ENCODE measurements around the gene SNRPF. TPM values are rescaled to one million over a fixed set of nuclear protein-coding genes. Genes with fewer than 3 reads are reported as not detected.
"Not testable (repeated sequence)": the region's sequence is repeated elsewhere in the genome, so short reads cannot be mapped to it uniquely, and the experiment has no call there.

Gene SNRPF
- total RNA-seq, 1 experiment from 2014 or later, result 46.9 TPM

DNA sequence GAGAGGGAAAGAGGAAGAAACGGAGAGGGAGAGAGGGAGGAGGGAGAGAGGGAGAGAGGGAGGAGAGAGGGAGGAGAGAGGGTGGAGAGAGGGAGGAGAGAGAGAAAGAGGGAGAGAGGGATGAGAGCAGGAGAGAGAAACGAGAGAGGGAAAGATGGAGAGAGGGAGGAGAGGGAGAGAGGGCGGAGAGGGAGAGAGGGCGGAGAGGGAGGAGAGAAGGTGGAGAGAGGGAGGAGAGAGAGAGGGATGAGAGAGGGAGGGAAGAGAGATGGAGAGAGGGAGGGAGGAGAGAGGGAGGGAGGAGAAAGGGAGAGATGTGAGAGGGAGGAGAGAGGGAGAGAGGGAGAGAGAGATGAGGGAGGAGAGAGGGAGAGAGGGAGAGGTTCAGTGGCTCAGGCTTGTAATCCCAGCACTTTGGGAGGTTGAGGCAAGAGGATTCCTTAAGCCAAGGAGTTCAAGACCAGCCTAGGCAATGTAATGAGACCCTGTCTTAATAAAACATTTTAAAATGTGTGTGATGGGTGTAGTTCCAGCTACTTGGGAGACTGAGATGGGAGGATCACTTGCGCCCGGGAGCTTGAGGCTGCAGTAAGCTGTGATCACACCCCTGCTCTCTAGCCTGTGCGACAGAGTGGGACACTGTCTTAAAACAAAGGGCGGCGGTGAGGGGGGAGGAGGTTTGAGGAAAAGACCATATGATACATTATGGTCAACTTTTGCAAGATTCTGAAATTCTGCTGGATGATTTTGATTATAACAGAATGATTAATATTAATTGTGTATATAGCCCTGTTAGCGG, 21.3 kb upstream of the SNRPF start:
- POLR2A ChIA-PET, result no interaction called here
- H3K9me3 Mint-ChIP-seq (ENCODE audit: unreplicated experiment), result no peaks in the 10 kb centered on the region
- peaks cover 24% of the 10 kb centered on the region for H3K27me3 Mint-ChIP-seq (ENCODE audit: insufficient read depth, unreplicated experiment)
- peaks cover 16% of the 10 kb centered on the region for H3K4me1 Mint-ChIP-seq (ENCODE audit: insufficient read depth, unreplicated experiment)
- TF ChIP-seq CTCF (IDR thresholded peaks at IDR 0.05; ENCODE audit: unreplicated experiment), result no peak
- BruUV-seq (replicated peaks), result no TSS peak
- no peak overlapping the region for H3K4me3 Mint-ChIP-seq (ENCODE audit: unreplicated experiment)
- CTCF ChIA-PET, result interaction anchor here (0.6 kb wide), 1 partner anchor 202 kb away, joined by 5 read pairs; no protein-coding TSS in a partner anchor
- no peak for DNase-seq (ENCODE audit: unreplicated experiment)
- no peaks in the 10 kb centered on the region for H3K36me3 Mint-ChIP-seq (ENCODE audit: insufficient read depth, unreplicated experiment)
- intact Hi-C loops (cut with micrococcal nuclease), result no loop called here
- H3K27ac Mint-ChIP-seq (ENCODE audit: low read depth, unreplicated experiment), result no peak overlapping the region

- TF ChIP-seq CTCF (IDR thresholded peaks at IDR 0.05; ENCODE audit: unreplicated experiment), result no peak
- Mint-ChIP-seq H3K27me3 (ENCODE audit: insufficient read depth, unreplicated experiment) (peaks cover 21% of the 10 kb centered on the region), H3K4me3 (ENCODE audit: unreplicated experiment) (no peak overlapping the region), H3K4me1 (ENCODE audit: insufficient read depth, unreplicated experiment) (peaks cover 16% of the 10 kb centered on the region), H3K36me3 (ENCODE audit: insufficient read depth, unreplicated experiment) (no peaks in the 10 kb centered on the region), H3K27ac (ENCODE audit: low read depth, unreplicated experiment) (no peak overlapping the region), H3K9me3 (ENCODE audit: unreplicated experiment) (no peaks in the 10 kb centered on the region)
- BruUV-seq (replicated peaks), result no TSS peak
- ChIA-PET CTCF (no interaction called here), POLR2A (no interaction called here)
- peak; percentile 80 for DNase-seq (ENCODE audit: unreplicated experiment)
- intact Hi-C loops (cut with micrococcal nuclease), result no loop called here
These were observed 20.6 kb upstream of the SNRPF start for GRCh38 chr12:95838125-95838524.

GRCh38 chr12:95842426-95842825, 16.3 kb upstream of the SNRPF start:
- H3K4me1 Mint-ChIP-seq (ENCODE audit: insufficient read depth, unreplicated experiment); H3K36me3 Mint-ChIP-seq (ENCODE audit: insufficient read depth, unreplicated experiment); intact Hi-C loops (cut with micrococcal nuclease); H3K27ac Mint-ChIP-seq (ENCODE audit: low read depth, unreplicated experiment); BruUV-seq (replicated peaks); H3K9me3 Mint-ChIP-seq (ENCODE audit: unreplicated experiment); DNase-seq (ENCODE audit: unreplicated experiment): not testable (repeated sequence)
- Mint-ChIP-seq H3K4me3 (ENCODE audit: unreplicated experiment) (peak overlapping the region; percentile 63), H3K27me3 (ENCODE audit: insufficient read depth, unreplicated experiment) (peaks cover 21% of the 10 kb centered on the region)
- POLR2A ChIA-PET, result interaction anchor here (1.2 kb wide), 1 partner anchor 17 kb away, joined by 4 read pairs; the partner anchor contains the start of gene SNRPF
- CTCF ChIA-PET, result interaction anchor here (1.0 to 1.1 kb wide), 2 partner anchors 156 to 259 kb away, joined by 4 read pairs; no protein-coding TSS in a partner anchor

- Mint-ChIP-seq H3K9me3 (ENCODE audit: unreplicated experiment) (no peaks in the 10 kb centered on the region), H3K36me3 (ENCODE audit: insufficient read depth, unreplicated experiment) (no peaks in the 10 kb centered on the region), H3K4me1 (ENCODE audit: insufficient read depth, unreplicated experiment) (no peaks in the 10 kb centered on the region), H3K27ac (ENCODE audit: low read depth, unreplicated experiment) (no peak overlapping the region), H3K4me3 (ENCODE audit: unreplicated experiment) (no peak overlapping the region), H3K27me3 (ENCODE audit: insufficient read depth, unreplicated experiment) (peaks cover 10% of the 10 kb centered on the region)
- BruUV-seq (replicated peaks), result no TSS peak
- intact Hi-C loops (cut with micrococcal nuclease), result loop anchor here (1.0 kb wide), 1 partner anchor 28 kb away; no protein-coding TSS in a partner anchor
- peak; percentile 58 for DNase-seq (ENCODE audit: unreplicated experiment)
- ChIA-PET POLR2A (no interaction called here), CTCF (interaction anchor here (0.6 to 2.2 kb wide), 11 partner anchors 21 to 619 kb away, joined by 3 to 14 read pairs (median 4); no protein-coding TSS in a partner anchor)
- peak; percentile 41 for TF ChIP-seq CTCF (IDR thresholded peaks at IDR 0.05; ENCODE audit: unreplicated experiment)
These were observed 10.0 kb upstream of the SNRPF start for GRCh38 chr12:95848575-95849388.
